ENCODE data around the gene MEX3C.

The MEX3C gene

DNA sequence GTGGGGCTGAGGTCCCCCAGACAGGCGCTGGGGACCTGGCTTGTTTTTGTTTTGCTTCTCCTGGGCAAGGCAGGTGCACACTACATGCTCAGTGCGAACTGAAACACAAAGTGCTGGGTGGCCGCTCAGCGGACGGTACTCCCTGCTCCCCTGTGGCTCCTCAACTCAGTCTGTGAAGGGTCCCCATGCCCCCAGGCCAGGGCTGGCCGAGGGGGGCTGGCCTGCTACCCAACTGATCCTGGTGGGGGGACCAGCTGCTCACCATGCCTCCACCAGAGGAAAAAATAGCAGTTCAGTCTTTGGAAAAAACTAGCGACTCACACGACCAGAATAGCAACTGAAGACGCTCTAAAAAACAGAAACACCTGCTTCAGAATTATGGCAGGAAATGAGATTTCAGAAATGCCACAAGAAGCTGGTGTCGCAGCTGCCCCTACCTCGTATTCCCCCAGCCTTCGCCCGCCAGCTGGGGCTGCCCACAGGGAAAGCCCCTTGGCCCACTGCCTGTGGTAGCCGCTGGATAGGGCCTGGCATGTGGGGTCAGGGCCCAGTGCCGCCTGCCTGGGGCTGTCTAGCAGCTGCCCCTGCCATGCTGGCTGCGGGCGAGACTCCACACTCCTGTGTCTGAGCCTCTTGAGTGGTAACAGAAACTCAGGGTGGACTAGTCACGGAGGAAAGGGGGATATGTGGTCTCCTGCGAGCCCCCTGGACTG, 43.7 kb downstream of the MEX3C start:
- DNase-seq: peak; percentile 78

DNA sequence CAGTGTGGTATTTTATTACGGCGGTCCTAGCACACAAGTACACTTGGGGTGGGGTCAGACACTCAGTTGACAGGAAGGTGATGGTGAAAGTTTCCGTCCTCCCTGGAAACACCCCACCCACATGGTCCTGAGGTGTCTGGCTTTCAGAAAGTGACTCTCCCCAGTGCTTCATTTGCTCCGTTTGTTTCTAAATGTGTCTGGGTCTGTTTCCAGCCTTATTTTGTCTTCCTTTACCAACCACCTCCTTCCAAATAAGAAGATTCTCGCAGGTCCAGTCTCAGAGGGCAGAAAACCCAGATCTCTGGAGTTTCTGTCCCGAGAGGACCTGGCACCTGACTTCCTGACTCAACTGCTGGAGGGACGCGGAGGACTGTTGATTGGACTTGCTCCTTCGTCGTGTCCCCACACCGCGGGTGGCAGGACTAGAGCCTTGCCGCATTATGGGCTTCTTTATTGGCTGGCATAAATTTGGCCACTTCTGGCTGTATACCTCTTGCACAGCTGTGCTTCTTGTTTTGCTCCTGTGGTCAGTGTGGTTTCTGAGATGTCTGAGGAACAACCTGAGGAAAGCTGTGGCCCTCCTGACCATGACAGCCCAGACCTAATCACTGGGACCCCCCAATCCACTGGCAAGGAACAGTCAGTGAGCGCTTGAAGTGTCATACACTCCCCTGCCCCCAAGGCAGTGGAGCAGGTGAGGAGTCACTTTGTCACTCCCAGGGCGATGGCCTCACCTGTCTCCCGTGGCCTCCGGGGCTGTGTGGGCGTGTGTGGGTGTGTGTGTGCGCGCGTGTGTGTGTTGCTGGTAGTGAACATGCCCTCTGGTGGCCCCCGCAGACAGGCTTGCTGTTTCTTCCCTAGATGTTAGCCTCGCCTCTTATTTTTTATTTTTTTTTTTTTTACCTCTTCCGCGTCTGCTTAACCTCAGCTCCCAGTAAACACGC, 45.6 kb downstream of the MEX3C start:
- peak; percentile 83 for DNase-seq

DNA sequence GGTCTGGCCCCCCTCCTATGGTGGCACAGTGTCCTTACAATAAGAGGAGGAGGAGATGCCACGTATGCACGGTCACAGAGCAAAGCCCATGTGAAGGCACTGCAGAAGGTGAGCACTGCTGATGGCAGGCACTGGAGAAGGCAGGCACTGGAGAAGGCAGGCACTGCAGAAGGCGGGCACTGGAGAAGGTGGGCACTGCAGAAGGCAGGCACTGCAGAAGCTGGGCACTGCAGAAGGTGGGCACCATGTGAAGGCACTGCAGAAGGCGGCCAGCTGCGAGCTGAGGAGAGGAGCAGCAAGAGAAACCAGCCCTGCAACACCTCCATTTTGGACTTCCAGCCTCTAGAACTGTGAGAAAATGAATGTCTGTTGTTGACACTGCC, 46.3 kb downstream of the MEX3C start:
- DNase-seq: no peak

GRCh38 chr18:51150113-51150700, 47.3 kb downstream of the MEX3C start:
- no peak for DNase-seq

GRCh38 chr18:51149670-51150069, 47.8 kb downstream of the MEX3C start:
- no peak for DNase-seq

GRCh38 chr18:51146909-51147308, 50.6 kb downstream of the MEX3C start:
- no peak for DNase-seq

DNA sequence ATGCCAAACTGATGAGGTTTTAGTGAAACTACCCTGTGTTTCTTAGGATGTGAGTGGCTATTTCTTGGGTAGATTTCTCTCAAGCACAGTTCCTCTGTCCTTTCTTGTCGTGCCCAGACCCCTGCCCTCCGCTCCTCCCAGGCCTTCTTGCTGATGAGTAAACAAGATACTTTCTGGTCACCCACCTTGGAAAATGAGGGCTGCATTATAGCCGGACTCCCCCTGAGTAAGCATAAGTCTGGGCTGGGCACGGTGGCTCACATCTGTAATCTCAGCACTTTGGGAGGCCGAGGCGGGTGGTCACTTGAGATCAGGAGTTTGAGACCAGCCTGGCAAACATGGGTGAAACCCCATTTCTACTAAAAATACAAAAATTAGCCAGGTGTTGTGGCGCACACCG, 58.5 kb downstream of the MEX3C start:
- DNase-seq: no peak

DNA sequence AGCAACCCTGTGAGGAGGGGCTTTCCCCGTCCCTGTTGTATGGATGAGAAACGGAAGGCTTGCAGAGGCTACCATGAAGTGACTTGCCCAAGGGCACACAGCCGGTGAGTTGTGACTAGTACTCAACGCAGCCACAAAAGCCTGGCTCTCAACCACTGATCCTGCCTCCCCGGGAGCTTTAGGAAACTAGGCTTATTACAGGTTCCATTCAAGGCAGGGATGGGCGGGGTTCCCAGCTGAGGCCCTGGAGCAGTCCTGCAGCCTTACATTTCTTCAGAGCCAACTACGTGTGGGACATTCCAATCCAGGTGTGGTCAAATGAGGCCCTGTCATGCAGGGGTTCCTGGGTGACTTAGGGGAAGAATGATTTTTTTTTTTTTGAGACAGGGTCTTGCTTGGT, 59.6 kb downstream of the MEX3C start:
- no peak for DNase-seq

GRCh38 chr18:51137026-51137729, 60.3 kb downstream of the MEX3C start:
- DNase-seq: no peak

- no peak for DNase-seq
Measured at GRCh38 chr18:51135795-51136194, 61.7 kb downstream of the MEX3C start.

- no peak for DNase-seq
Measured at GRCh38 chr18:51135364-51135763, 62.1 kb downstream of the MEX3C start.

DNA sequence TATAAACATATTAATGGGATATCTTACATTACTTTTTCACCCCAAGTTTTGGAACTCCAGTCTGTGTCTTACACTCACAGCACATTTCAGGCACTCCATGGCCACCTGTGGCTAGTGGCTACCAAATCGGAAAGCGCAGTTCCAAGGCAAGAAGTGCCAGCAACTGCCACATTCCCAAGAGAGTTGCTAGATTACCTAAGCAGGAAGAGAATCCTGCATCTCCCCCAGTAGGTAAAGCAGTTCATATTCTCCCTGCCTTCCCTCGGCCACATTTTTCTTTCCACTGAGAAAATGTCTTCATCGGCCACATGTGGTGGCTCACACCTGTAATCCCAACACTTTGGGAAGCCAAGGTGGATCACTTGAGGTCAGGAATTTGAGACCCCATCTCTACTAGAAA, 62.8 kb downstream of the MEX3C start:
- no peak for DNase-seq

DNA sequence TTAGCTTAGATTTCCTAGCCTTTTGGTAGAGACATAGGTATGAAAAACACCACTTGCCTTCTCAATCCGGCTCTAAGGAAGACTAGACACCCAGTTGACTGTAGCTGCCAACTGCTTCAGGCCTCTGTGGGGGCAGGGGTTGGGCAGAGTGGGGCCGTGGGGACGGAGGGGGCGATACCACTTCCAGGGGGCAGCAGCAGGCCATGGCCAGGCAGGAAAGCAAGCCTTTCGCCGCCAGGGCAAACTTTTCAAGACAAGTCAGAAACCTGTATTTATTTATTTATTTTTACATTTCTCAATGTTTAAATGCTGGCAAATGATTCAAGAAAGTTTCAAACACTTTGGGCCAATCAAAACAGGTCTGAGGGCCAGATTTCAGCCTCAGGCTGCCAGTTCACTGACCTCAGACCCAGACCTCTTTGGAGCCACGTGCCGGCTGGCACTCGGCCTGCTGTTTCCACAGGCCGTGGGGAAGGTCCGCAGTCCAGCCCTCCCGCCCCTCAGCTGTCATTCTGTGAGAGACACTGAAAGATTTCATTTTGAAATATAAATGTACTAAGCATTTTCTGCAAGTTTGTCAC, 63.8 kb downstream of the MEX3C start:
- no peak for DNase-seq

DNA sequence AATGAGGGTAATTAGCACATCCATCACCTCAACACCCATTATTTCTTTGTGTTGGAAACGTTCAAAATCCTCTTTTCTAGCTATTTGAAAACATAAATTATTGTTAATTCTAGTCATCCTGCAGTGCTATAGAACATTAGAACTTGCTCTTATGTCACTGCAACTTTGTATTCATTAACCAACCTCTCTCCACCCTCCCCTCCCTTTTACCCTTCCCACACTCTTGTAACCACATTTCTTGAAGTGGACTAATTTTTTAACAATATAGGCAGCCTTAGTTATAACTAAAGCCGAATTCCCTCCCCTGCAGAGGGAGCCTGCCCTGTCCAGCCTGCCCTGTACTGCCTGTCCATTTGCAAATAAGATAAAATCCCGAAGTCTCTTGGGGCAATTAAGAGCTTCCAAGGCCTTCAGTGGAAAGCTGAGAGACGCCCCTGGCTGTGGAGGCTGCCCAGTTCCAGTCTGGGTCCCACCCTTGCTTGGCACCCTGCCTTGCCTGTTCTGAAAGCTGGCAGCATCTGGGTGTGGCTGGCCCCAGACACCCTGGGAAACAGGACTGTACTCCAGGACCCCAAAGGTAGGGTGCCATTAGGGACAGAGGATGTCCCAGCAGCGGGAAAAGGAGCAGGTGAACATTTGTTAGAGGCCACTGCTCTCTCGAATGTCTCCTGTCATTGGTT, 65.1 kb downstream of the MEX3C start:
- no peak for DNase-seq

DNA sequence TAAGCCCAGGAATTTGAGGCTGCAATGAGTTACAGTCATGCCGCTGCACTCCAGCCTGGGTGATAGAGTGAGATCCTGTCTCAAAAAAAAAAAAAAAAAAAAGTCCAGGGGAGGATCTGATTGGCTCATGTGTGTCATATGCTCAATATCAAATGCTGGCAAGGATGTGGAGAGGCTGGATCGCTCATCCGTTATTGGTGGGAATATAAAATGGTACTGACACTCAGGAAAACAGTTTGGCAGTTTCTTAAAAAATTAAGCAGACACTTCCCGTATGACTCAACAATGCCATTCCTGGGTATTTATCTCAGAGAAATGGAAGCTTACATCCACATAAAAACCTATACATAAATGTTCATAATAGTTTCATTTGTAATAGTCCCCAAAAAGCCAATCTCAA, 68.9 kb downstream of the MEX3C start:
- DNase-seq: no peak

DNA sequence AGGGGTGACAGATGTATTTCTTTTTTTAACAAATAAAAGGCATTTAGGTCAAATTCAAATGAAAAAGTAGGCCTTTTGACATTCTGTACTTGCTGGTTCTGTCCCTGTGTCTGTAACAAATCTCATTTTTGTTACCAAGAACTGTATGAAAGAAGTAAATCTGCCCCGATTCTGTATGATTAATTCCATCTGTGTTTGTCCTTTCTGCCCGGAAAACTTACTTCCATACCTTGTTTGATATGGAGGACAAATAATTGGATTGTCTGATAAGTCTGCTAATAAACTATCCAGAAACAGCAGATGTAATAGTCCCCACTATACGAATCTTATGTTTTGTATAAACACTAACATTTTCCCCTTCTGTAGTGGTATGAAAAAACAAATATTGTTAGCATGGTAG, 69.8 kb downstream of the MEX3C start:
- no peak for DNase-seq

GRCh38 chr18:51125976-51126375, 71.5 kb downstream of the MEX3C start:
- DNase-seq: no peak
